ENCODE results near the gene PAK6.

Gene PAK6

GRCh38 chr15:40264321-40265153 lies 25.7 kb downstream of the PAK6 start:
- no peaks in the 10 kb centered on the region for H3K9me3 ChIP-seq (ENCODE audit: low read length)
- no peak overlapping the region for H3K9ac ChIP-seq (ENCODE audit: low read length)
- no peaks in the 10 kb centered on the region for H3K36me3 ChIP-seq (ENCODE audit: insufficient read depth, low read length)
- no peak overlapping the region for H3K27ac ChIP-seq (ENCODE audit: low read depth, low read length, poor library complexity, severe bottlenecking)
- peaks cover 18% of the 10 kb centered on the region for H3K27me3 ChIP-seq (ENCODE audit: insufficient read depth, low read length)
- H3K4me2 ChIP-seq (ENCODE audit: low read length) = no peak overlapping the region
- no peak overlapping the region for H2AFZ ChIP-seq (ENCODE audit: low read length)
- H3K79me2 ChIP-seq (ENCODE audit: insufficient read depth, low read length) = no peaks in the 10 kb centered on the region
- no peak overlapping the region for H3K4me3 ChIP-seq (ENCODE audit: low read depth, low read length, poor library complexity, severe bottlenecking)
- H3F3A ChIP-seq (ENCODE audit: insufficient read depth, low read length) = no peaks in the 10 kb centered on the region
- H4K20me1 ChIP-seq (ENCODE audit: insufficient read depth, low read length) = no peaks in the 10 kb centered on the region
- H3K4me1 ChIP-seq (ENCODE audit: insufficient read depth, low read length, severe bottlenecking) = no peaks in the 10 kb centered on the region
- no peaks in the 10 kb centered on the region for H3K9me2 ChIP-seq (ENCODE audit: low read depth, low read length)
- TF ChIP-seq CTCF (IDR thresholded peaks at IDR 0.05; ENCODE audit: low read length) = no peak

- no peaks in the 10 kb centered on the region for H3K36me3 ChIP-seq (ENCODE audit: insufficient read depth, low read length)
- H3K27me3 ChIP-seq (ENCODE audit: insufficient read depth, low read length) = peaks cover 18% of the 10 kb centered on the region
- no peaks in the 10 kb centered on the region for H3F3A ChIP-seq (ENCODE audit: insufficient read depth, low read length)
- no peaks in the 10 kb centered on the region for H3K9me3 ChIP-seq (ENCODE audit: low read length)
- H3K4me1 ChIP-seq (ENCODE audit: insufficient read depth, low read length, severe bottlenecking) = no peaks in the 10 kb centered on the region
- no peaks in the 10 kb centered on the region for H3K9me2 ChIP-seq (ENCODE audit: low read depth, low read length)
- H3K9ac ChIP-seq (ENCODE audit: low read length) = no peak overlapping the region
- no peak overlapping the region for H3K27ac ChIP-seq (ENCODE audit: low read depth, low read length, poor library complexity, severe bottlenecking)
- no peak overlapping the region for H2AFZ ChIP-seq (ENCODE audit: low read length)
- H4K20me1 ChIP-seq (ENCODE audit: insufficient read depth, low read length) = no peaks in the 10 kb centered on the region
- no peak for TF ChIP-seq CTCF (IDR thresholded peaks at IDR 0.05; ENCODE audit: low read length)
- TF ChIP-seq EZH2 (IDR thresholded peaks at IDR 0.05; ENCODE audit: borderline replicate concordance, low read length) = no peak
- no peak overlapping the region for H3K4me3 ChIP-seq (ENCODE audit: low read depth, low read length, poor library complexity, severe bottlenecking)
- H3K79me2 ChIP-seq (ENCODE audit: insufficient read depth, low read length) = no peaks in the 10 kb centered on the region
- H3K4me2 ChIP-seq (ENCODE audit: low read length) = no peak overlapping the region
Measured at GRCh38 chr15:40265355-40265754, 26.5 kb downstream of the PAK6 start.

GRCh38 chr15:40265875-40266274 lies 27.0 kb downstream of the PAK6 start:
- H3K27me3 ChIP-seq (ENCODE audit: insufficient read depth, low read length) = peaks cover 18% of the 10 kb centered on the region
- no peak overlapping the region for H3K4me3 ChIP-seq (ENCODE audit: low read depth, low read length, poor library complexity, severe bottlenecking)
- no peak overlapping the region for H3K9ac ChIP-seq (ENCODE audit: low read length)
- H2AFZ ChIP-seq (ENCODE audit: low read length) = no peak overlapping the region
- H4K20me1 ChIP-seq (ENCODE audit: insufficient read depth, low read length) = no peaks in the 10 kb centered on the region
- H3F3A ChIP-seq (ENCODE audit: insufficient read depth, low read length) = no peaks in the 10 kb centered on the region
- H3K79me2 ChIP-seq (ENCODE audit: insufficient read depth, low read length) = no peaks in the 10 kb centered on the region
- no peak overlapping the region for H3K4me2 ChIP-seq (ENCODE audit: low read length)
- no peaks in the 10 kb centered on the region for H3K9me2 ChIP-seq (ENCODE audit: low read depth, low read length)
- TF ChIP-seq CTCF (IDR thresholded peaks at IDR 0.05; ENCODE audit: low read length) (no peak), EZH2 (IDR thresholded peaks at IDR 0.05; ENCODE audit: borderline replicate concordance, low read length) (no peak)
- no peaks in the 10 kb centered on the region for H3K9me3 ChIP-seq (ENCODE audit: low read length)
- H3K4me1 ChIP-seq (ENCODE audit: insufficient read depth, low read length, severe bottlenecking) = no peaks in the 10 kb centered on the region
- H3K27ac ChIP-seq (ENCODE audit: low read depth, low read length, poor library complexity, severe bottlenecking) = no peak overlapping the region
- no peaks in the 10 kb centered on the region for H3K36me3 ChIP-seq (ENCODE audit: insufficient read depth, low read length)

All from OCI-LY1 (cell line).